K562 (cell line): ENCODE data around the gene DHRS13. TPM values are rescaled to one million over a fixed set of nuclear protein-coding genes. Genes with fewer than 3 reads are reported as not detected.

Experiments used
- ATAC-seq: fragments of 200-7000 bp; cut with Tn5 transposase; 3 replicates; pipeline ENCODE4 v1.9.1; 2020; ENCODE audit warnings: moderate library complexity
- BruUV-seq: library from RNA; stranded (reverse); fragments of 400-500 nt; replicated peaks from 2 replicates; lab custom pipeline; 2021; lab: Mats Ljungman, UMichigan
- CTCF ChIA-PET: fragments of 300-600 bp; formaldehyde crosslinking; extraction: SDS; loops from one replicate; lab custom pipeline; 2021; ENCODE audit warnings: low intra/inter-chr PET ratio; lab: Yijun Ruan, JAX
- POLR2A ChIA-PET: fragments of 300-600, 350-650 bp; sonication (Branson Sonifier 250); formaldehyde crosslinking; extraction: SDS; loops from one replicate; lab custom pipeline; 2021; ENCODE audit warnings: antibody characterized with exemption, inconsistent platforms; lab: Yijun Ruan, JAX
- DNase-seq, 4 experiments: peaks; one replicate each; pipeline versions ENCODE4 v3.0.0 to v3.0.0-alpha.2; 2011 to 2018; ENCODE audit warnings: low spot score in 3 of 4, mixed read lengths in 3 of 4; ENCODE audit errors: extremely low read depth in 1 of 4
- FAIRE-seq: peaks from 2 replicates; lab custom pipeline; 2011; peaks lifted over from hg19 to GRCh38; lab: Jason Lieb, UNC
- H2AFZ ChIP-seq: 2 replicates; pipeline ENCODE4 v1.6.0; 2011; ENCODE audit warnings: low read depth, low read length, control low read depth, inconsistent platforms
- H3K27ac ChIP-seq: fragments of 200-600 bp; 3 replicates; pipeline ENCODE4 v1.8.0; 2011; ENCODE audit warnings: low read depth, mild to moderate bottlenecking, control low read depth, inconsistent platforms, low read length, moderate library complexity, mixed read lengths; ENCODE audit errors: extremely low read depth
- H3K27me3 ChIP-seq, 2 experiments: fragments of 300-600 bp in 1 of 2; 2 replicates in 1 of 2; 3 replicates in 1 of 2; pipeline versions ENCODE4 v1.6.0 to v1.8.0; 2011; ENCODE audit warnings: inconsistent platforms in 2 of 2, low read length in 2 of 2, mild to moderate bottlenecking in 1 of 2, mixed read lengths in 1 of 2, moderate library complexity in 1 of 2; ENCODE audit not compliant: control insufficient read depth in 2 of 2, insufficient read depth in 2 of 2
- H3K36me3 ChIP-seq: fragments of 300-600 bp; 3 replicates; pipeline ENCODE4 v1.8.0; 2011; ENCODE audit warnings: mild to moderate bottlenecking, low read length, inconsistent platforms; ENCODE audit not compliant: control insufficient read depth, insufficient read depth
- H3K4me1 ChIP-seq, 2 experiments: fragments of 200-600 bp in 1 of 2; replicated peaks in 1 of 2; 2 replicates in 1 of 2; 3 replicates in 1 of 2; pipeline versions ENCODE4 v1.5.1 to v1.8.0; 2011; ENCODE audit warnings: inconsistent platforms in 2 of 2, low read length in 2 of 2, mild to moderate bottlenecking in 1 of 2, mixed read lengths in 1 of 2, moderate library complexity in 1 of 2; ENCODE audit not compliant: control insufficient read depth in 2 of 2, insufficient read depth in 2 of 2
- H3K4me2 ChIP-seq: 2 replicates; pipeline ENCODE4 v1.6.1; 2011; ENCODE audit warnings: low read length, control low read depth, inconsistent platforms, mixed read lengths; ENCODE audit not compliant: insufficient read depth
- H3K4me3 ChIP-seq: fragments of 200-600 bp; sonication (generic), shearing (Covaris generic); 2 replicates; pipeline ENCODE4 v1.5.1; 2016; ENCODE audit warnings: control low read depth, inconsistent platforms
- H3K79me2 ChIP-seq: fragments of 200-600 bp; 3 replicates; pipeline ENCODE4 v1.8.0; 2011; ENCODE audit warnings: low read length, inconsistent platforms; ENCODE audit not compliant: control insufficient read depth, insufficient read depth
- H3K9ac ChIP-seq, 2 experiments: 2 replicates each; pipeline versions ENCODE4 v1.6.0 to v1.6.1; 2011; ENCODE audit warnings: low read depth in 2 of 2, low read length in 2 of 2, control low read depth in 1 of 2, inconsistent platforms in 1 of 2, mild to moderate bottlenecking in 1 of 2, mixed read lengths in 1 of 2; ENCODE audit not compliant: insufficient read depth in 1 of 2
- H3K9me1 ChIP-seq: one replicate; pipeline ENCODE4 v1.6.0; 2011; ENCODE audit warnings: inconsistent platforms, mild to moderate bottlenecking, low read length, moderate library complexity; ENCODE audit not compliant: control insufficient read depth, insufficient read depth
- H3K9me3 ChIP-seq: replicated peaks from 2 replicates; pipeline ENCODE4 v1.5.1; 2011; ENCODE audit warnings: low read depth, low read length, inconsistent platforms; ENCODE audit not compliant: control insufficient read depth, insufficient read depth
- H4K20me1 ChIP-seq: replicated peaks from 2 replicates; pipeline ENCODE4 v1.6.1; 2011; ENCODE audit warnings: low read length, inconsistent platforms, mixed read lengths; ENCODE audit not compliant: control insufficient read depth, insufficient read depth
- BACH1 ChIP-seq: fragments of 200-800 bp; sonication (Bioruptor generic); IDR thresholded peaks from 2 replicates; pipeline ENCODE4 v1.6.1; 2016; ENCODE audit warnings: missing genetic modification characterization, missing compliant biosample characterization
- CBFA2T3 ChIP-seq: fragments of 450-650 bp; IDR thresholded peaks from 2 replicates; pipeline ENCODE4 v1.6.1; 2017
- HNRNPH1 ChIP-seq: fragments of 200-400 bp; formaldehyde crosslinking; optimal IDR thresholded peaks from 2 replicates; pipeline ENCODE3; 2017; ENCODE audit warnings: low read depth, mild to moderate bottlenecking, low read length, moderate library complexity
- HOMEZ ChIP-seq: fragments of 250-450 bp; sonication (Bioruptor Pico); IDR thresholded peaks from 2 replicates; pipeline ENCODE4 v1.4.0; 2020; ENCODE audit warnings: mild to moderate bottlenecking, moderate library complexity
- WGBS: fragments of 100-300 bp; shearing (Covaris generic); methylation state at CpG from one replicate; pipeline ENCODE4 v1.1.6; 2016; ENCODE audit warnings: low coverage, mixed read lengths; ENCODE audit not compliant: insufficient coverage; ENCODE audit errors: missing lambda C conversion rate; 5-methylcytosine and 5-hydroxymethylcytosine counted together
- in situ Hi-C: fragments of 300-500 bp; cut with MboI; formaldehyde crosslinking; loops from 4 replicates; pipeline ENCODE4 v1.15.0; 2018; ENCODE audit warnings: inconsistent platforms, mixed read lengths
- intact Hi-C: fragments of 100-400 bp; cut with micrococcal nuclease; formaldehyde crosslinking; loops from 2 replicates; pipeline ENCODE4 v1.14.2; 2022
- polyA plus RNA-seq, 8 experiments: library from polyadenylated mRNA; depleted of rRNA in 4 of 8; stranded (reverse) in 5 of 8; unstranded in 3 of 8; fragments of >200 nt; fragmentation: Nextera tagmentation in 2 of 8; fragmentation: Illumina TruSeq in 1 of 8; extraction: Ambion mirVana in 2 of 8; extraction: Trizol in 1 of 8; gene quantifications; 2 replicates each; pipeline versions ENCODE4 v1.2.1 to v1.2.3, GENCODE V29; 2011 to 2014; ENCODE audit warnings: inconsistent platforms in 1 of 8, missing spikeins in 1 of 8
- total RNA-seq, 7 experiments: library from RNA; depleted of rRNA in 6 of 7; stranded (reverse); fragments of >200 nt in 6 of 7; fragmentation: Illumina TruSeq in 2 of 7; extraction: Trizol in 2 of 7; gene quantifications; 2 replicates each; pipeline versions ENCODE4 v1.2.1 to v1.2.3, GENCODE V29; 2011 to 2021; ENCODE audit warnings: low replicate concordance in 1 of 7
- TF ChIP-seq, protein P1 (sequence below): fragments of 450-650 bp; IDR thresholded peaks from 2 replicates; pipeline ENCODE4 v1.6.1; 2016; ENCODE audit warnings: missing biosample characterization, missing genetic modification characterization

DHRS13 gene
- total and polyA plus RNA-seq, 9 of the 15 experiments (the other 6 are each of a cell fraction or from before 2014, with no cell fraction given) = 0.32 to 52.3 (median 34.3) TPM; not detected in 1

- Histone ChIP-seq H3K36me3 (peaks cover 30% of the 10 kb centered on the region), H3K9ac (no peak overlapping the region; a peak in 1 of 4 replicates), H3K79me2 (peaks cover 5% of the 10 kb centered on the region; the same call in 1 of the 3 replicates), H3K27me3 (no peaks in the 10 kb centered on the region), H3K27ac (no peak overlapping the region), H3K4me3 (no peak overlapping the region), H3K9me3 (peaks cover 3% of the 10 kb centered on the region), H3K4me1 (peaks cover 52 to 54% of the 10 kb centered on the region in 2 experiments), H3K9me1 (no peaks in the 10 kb centered on the region), H2AFZ (0 out of 2 replicates have a peak overlapping the region, but pooled peaks have one; percentile 6), H3K4me2 (no peak overlapping the region), H4K20me1 (no peaks in the 10 kb centered on the region)
- TF ChIP-seq HNRNPH1 = no peak
- no peak for TF ChIP-seq BACH1 (tag)
- TF ChIP-seq HOMEZ (CRISPR knock-in tag) = no peak
- TF ChIP-seq CBFA2T3 = 0 out of 2 replicates have a peak, but pooled peaks have one; percentile 15
- TF ChIP-seq, protein P1, sequence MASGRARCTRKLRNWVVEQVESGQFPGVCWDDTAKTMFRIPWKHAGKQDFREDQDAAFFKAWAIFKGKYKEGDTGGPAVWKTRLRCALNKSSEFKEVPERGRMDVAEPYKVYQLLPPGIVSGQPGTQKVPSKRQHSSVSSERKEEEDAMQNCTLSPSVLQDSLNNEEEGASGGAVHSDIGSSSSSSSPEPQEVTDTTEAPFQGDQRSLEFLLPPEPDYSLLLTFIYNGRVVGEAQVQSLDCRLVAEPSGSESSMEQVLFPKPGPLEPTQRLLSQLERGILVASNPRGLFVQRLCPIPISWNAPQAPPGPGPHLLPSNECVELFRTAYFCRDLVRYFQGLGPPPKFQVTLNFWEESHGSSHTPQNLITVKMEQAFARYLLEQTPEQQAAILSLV (tag) = no peak
- intact Hi-C loops (no loop called here), in situ Hi-C loops (no loop called here)
- 12% methylated on average over 1 of the region's 1 CpG for WGBS
- DNase-seq (no peak), FAIRE-seq (no peak), ATAC-seq (no peak)
- BruUV-seq = no TSS peak
- CTCF ChIA-PET = no interaction called here
- POLR2A ChIA-PET = interaction anchor here (0.6 to 1.0 kb wide), 3 partner anchors 17 to 92 kb away, joined by 3 read pairs; no protein-coding TSS in a partner anchor
Observed at GRCh38 chr17:28875848-28876550, 26.9 kb downstream of the DHRS13 start.
